Astrocyte (in vitro differentiated cells and primary cell): ENCODE measurements around the gene FABP6. TPM values are rescaled to one million over a fixed set of nuclear protein-coding genes. Genes with fewer than 3 reads are reported as not detected.

Experiments
- DNase-seq: peaks from one replicate; pipeline ENCODE4 v3.0.0-alpha.2; 2010; ENCODE audit warnings: low read depth
- FAIRE-seq: peaks from 2 replicates; lab custom pipeline; 2011; peaks lifted over from hg19 to GRCh38; lab: Jason Lieb, UNC
- H2AFZ ChIP-seq: 2 replicates; pipeline ENCODE4 v1.6.0; 2012; ENCODE audit warnings: low read depth, low read length, inconsistent platforms
- H3K27ac ChIP-seq: 2 replicates; pipeline ENCODE4 v1.5.1; 2011; ENCODE audit warnings: low read depth, low read length, inconsistent platforms
- H3K27me3 ChIP-seq: 2 replicates; pipeline ENCODE4 v1.6.0; 2011; ENCODE audit warnings: low read length, inconsistent platforms; ENCODE audit not compliant: insufficient read depth
- H3K36me3 ChIP-seq: 2 replicates; pipeline ENCODE4 v1.5.1; 2011; ENCODE audit warnings: low read length, inconsistent platforms; ENCODE audit not compliant: insufficient read depth
- H3K4me1 ChIP-seq: 2 replicates; pipeline ENCODE4 v1.5.1; 2011; ENCODE audit warnings: low read length, inconsistent platforms; ENCODE audit not compliant: insufficient read depth
- H3K4me2 ChIP-seq: 2 replicates; pipeline ENCODE4 v1.6.0; 2012; ENCODE audit warnings: low read length, inconsistent platforms
- H3K4me3 ChIP-seq: 2 replicates; pipeline ENCODE4 v1.5.1; 2011; ENCODE audit warnings: low read depth, mild to moderate bottlenecking, low read length, inconsistent platforms; ENCODE audit not compliant: insufficient read depth
- H3K79me2 ChIP-seq: 2 replicates; pipeline ENCODE4 v1.6.0; 2012; ENCODE audit warnings: mild to moderate bottlenecking, low read length, inconsistent platforms; ENCODE audit not compliant: insufficient read depth
- H3K9ac ChIP-seq: 2 replicates; pipeline ENCODE4 v1.6.0; 2012; ENCODE audit warnings: mild to moderate bottlenecking, low read length, inconsistent platforms
- H3K9me3 ChIP-seq: 2 replicates; pipeline ENCODE4 v1.5.1; 2012; ENCODE audit warnings: low read depth, mild to moderate bottlenecking, low read length, inconsistent platforms; ENCODE audit not compliant: insufficient read depth
- H4K20me1 ChIP-seq: 2 replicates; pipeline ENCODE4 v1.6.0; 2012; ENCODE audit warnings: low read length, inconsistent platforms; ENCODE audit not compliant: insufficient read depth
- H3K27ac Mint-ChIP-seq: one replicate; pipeline ENCODE4 v1.8.0; 2021; ENCODE audit warnings: mild to moderate bottlenecking, mixed read lengths; ENCODE audit not compliant: unreplicated experiment
- H3K27me3 Mint-ChIP-seq: one replicate; pipeline ENCODE4 v1.8.0; 2021; ENCODE audit warnings: low read depth, mixed read lengths; ENCODE audit not compliant: unreplicated experiment
- H3K36me3 Mint-ChIP-seq: one replicate; pipeline ENCODE4 v1.8.0; 2021; ENCODE audit warnings: low read depth, mixed read lengths; ENCODE audit not compliant: unreplicated experiment
- H3K4me1 Mint-ChIP-seq: one replicate; pipeline ENCODE4 v1.8.0; 2021; ENCODE audit warnings: low read depth, mixed read lengths; ENCODE audit not compliant: unreplicated experiment
- H3K4me3 Mint-ChIP-seq: one replicate; pipeline ENCODE4 v1.8.0; 2021; ENCODE audit warnings: mild to moderate bottlenecking, moderate library complexity, mixed read lengths; ENCODE audit not compliant: unreplicated experiment
- H3K9me3 Mint-ChIP-seq: one replicate; pipeline ENCODE4 v1.8.0; 2021; ENCODE audit warnings: mild to moderate bottlenecking, mixed read lengths; ENCODE audit not compliant: unreplicated experiment
- EZH2 ChIP-seq: IDR thresholded peaks from 2 replicates; pipeline ENCODE4 v1.6.1; 2012; ENCODE audit warnings: mild to moderate bottlenecking, low read length, inconsistent platforms; ENCODE audit not compliant: insufficient read depth
- total RNA-seq: library from RNA; stranded (reverse); gene quantifications from 2 replicates; pipeline ENCODE4 v1.2.1, GENCODE V29; 2021
- TF ChIP-seq, protein P1 (sequence below): IDR thresholded peaks from 2 replicates; pipeline ENCODE4 v1.5.1; 2011; ENCODE audit warnings: low read depth, mild to moderate bottlenecking, inconsistent platforms, low read length, moderate library complexity; ENCODE audit not compliant: insufficient read depth

Gene FABP6
- total RNA-seq, 1 donor from 2014 or later: not detected

- H3K36me3 Mint-ChIP-seq: peaks cover 10% of the 10 kb centered on the region
Measured at GRCh38 chr5:160250226-160250625, 20.9 kb downstream of the FABP6 start.

DNA sequence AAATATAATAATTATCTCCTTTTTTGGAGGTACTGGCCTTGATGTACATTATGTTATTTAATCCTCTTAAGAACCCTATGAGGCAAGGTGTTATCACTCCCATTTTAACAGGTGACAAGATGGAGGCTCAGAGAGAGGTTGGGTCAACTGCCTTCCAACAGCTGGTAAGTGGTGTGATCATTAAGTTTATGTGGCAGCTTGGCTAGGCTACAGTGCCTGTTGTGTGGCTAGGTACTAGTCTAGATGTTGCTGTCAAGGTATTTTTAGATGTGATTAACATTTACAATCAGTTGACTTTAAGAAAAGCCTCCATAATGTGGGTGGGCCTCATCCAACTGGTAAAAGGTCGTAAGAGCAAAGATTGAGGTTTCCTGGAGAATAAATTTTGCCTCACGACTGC, 21.5 kb downstream of the FABP6 start:
- TF ChIP-seq EZH2: no peak
- TF ChIP-seq, protein P1, sequence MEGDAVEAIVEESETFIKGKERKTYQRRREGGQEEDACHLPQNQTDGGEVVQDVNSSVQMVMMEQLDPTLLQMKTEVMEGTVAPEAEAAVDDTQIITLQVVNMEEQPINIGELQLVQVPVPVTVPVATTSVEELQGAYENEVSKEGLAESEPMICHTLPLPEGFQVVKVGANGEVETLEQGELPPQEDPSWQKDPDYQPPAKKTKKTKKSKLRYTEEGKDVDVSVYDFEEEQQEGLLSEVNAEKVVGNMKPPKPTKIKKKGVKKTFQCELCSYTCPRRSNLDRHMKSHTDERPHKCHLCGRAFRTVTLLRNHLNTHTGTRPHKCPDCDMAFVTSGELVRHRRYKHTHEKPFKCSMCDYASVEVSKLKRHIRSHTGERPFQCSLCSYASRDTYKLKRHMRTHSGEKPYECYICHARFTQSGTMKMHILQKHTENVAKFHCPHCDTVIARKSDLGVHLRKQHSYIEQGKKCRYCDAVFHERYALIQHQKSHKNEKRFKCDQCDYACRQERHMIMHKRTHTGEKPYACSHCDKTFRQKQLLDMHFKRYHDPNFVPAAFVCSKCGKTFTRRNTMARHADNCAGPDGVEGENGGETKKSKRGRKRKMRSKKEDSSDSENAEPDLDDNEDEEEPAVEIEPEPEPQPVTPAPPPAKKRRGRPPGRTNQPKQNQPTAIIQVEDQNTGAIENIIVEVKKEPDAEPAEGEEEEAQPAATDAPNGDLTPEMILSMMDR: no peak
- no peak for FAIRE-seq
- H3K4me2 ChIP-seq: no peak overlapping the region
- H3K79me2 ChIP-seq: no peaks in the 10 kb centered on the region
- H4K20me1 ChIP-seq: no peaks in the 10 kb centered on the region
- no peaks in the 10 kb centered on the region for H3K9me3 ChIP-seq
- peaks cover 15% of the 10 kb centered on the region for H3K36me3 ChIP-seq
- H3K36me3 Mint-ChIP-seq: peaks cover 10% of the 10 kb centered on the region
- no peaks in the 10 kb centered on the region for H3K27me3 Mint-ChIP-seq
- peaks cover 8% of the 10 kb centered on the region for H3K4me1 Mint-ChIP-seq
- no peak overlapping the region for H3K27ac ChIP-seq
- H3K9me3 Mint-ChIP-seq: no peaks in the 10 kb centered on the region
- no peak overlapping the region for H3K4me3 Mint-ChIP-seq
- DNase-seq: no peak
- H3K27ac Mint-ChIP-seq: no peak overlapping the region
- H3K4me3 ChIP-seq: no peak overlapping the region
- H3K27me3 ChIP-seq: no peaks in the 10 kb centered on the region
- no peaks in the 10 kb centered on the region for H3K4me1 ChIP-seq
- no peak overlapping the region for H2AFZ ChIP-seq
- H3K9ac ChIP-seq: no peak overlapping the region

More at GRCh38 chr5:160250226-160250625, 20.9 kb downstream of the FABP6 start:
- Mint-ChIP-seq H3K9me3 (no peaks in the 10 kb centered on the region), H3K27me3 (no peaks in the 10 kb centered on the region), H3K4me3 (no peak overlapping the region), H3K27ac (no peak overlapping the region), H3K4me1 (peaks cover 8% of the 10 kb centered on the region)
- Histone ChIP-seq H3K4me1 (no peaks in the 10 kb centered on the region), H2AFZ (no peak overlapping the region), H3K4me2 (no peak overlapping the region), H3K27me3 (no peaks in the 10 kb centered on the region), H3K27ac (no peak overlapping the region), H3K9ac (no peak overlapping the region), H3K4me3 (no peak overlapping the region), H3K79me2 (no peaks in the 10 kb centered on the region), H4K20me1 (no peaks in the 10 kb centered on the region), H3K9me3 (no peaks in the 10 kb centered on the region), H3K36me3 (peaks cover 12% of the 10 kb centered on the region)
- DNase-seq (no peak), FAIRE-seq (no peak)
- TF ChIP-seq, protein P1: no peak
- no peak for TF ChIP-seq EZH2

GRCh38 chr5:160251406-160252155, 22.3 kb downstream of the FABP6 start:
- no peak overlapping the region for H3K27ac Mint-ChIP-seq
- peaks cover 10% of the 10 kb centered on the region for H3K36me3 Mint-ChIP-seq
- H3K4me3 ChIP-seq: no peak overlapping the region
- H3K9me3 ChIP-seq: no peaks in the 10 kb centered on the region
- no peaks in the 10 kb centered on the region for H3K9me3 Mint-ChIP-seq
- DNase-seq (no peak), FAIRE-seq (no peak)
- H3K4me1 Mint-ChIP-seq: peaks cover 8% of the 10 kb centered on the region
- no peaks in the 10 kb centered on the region for H3K79me2 ChIP-seq
- peaks cover 15% of the 10 kb centered on the region for H3K36me3 ChIP-seq
- no peak overlapping the region for H3K27ac ChIP-seq
- no peaks in the 10 kb centered on the region for H3K27me3 ChIP-seq
- no peak overlapping the region for H3K4me2 ChIP-seq
- no peaks in the 10 kb centered on the region for H4K20me1 ChIP-seq
- TF ChIP-seq, protein P1: no peak
- TF ChIP-seq EZH2: no peak
- H3K4me1 ChIP-seq: no peaks in the 10 kb centered on the region
- no peak overlapping the region for H3K4me3 Mint-ChIP-seq
- no peak overlapping the region for H2AFZ ChIP-seq
- no peaks in the 10 kb centered on the region for H3K27me3 Mint-ChIP-seq
- no peak overlapping the region for H3K9ac ChIP-seq
